ENCODE results near the gene PIP4K2C. TPM values are rescaled to one million over a fixed set of nuclear protein-coding genes. Genes with fewer than 3 reads are reported as not detected.

PIP4K2C gene
- total RNA-seq, 2 experiments from 2014 or later = 15.1 to 17.3 TPM

GRCh38 chr12:57610554-57611107, 19.6 kb downstream of the PIP4K2C start:
- peaks cover 20% of the 10 kb centered on the region for H3K4me1 ChIP-seq (ENCODE audit: insufficient read depth, low read length)

GRCh38 chr12:57611108-57611826, 20.3 kb downstream of the PIP4K2C start, which contains the start of gene ARHGEF25:
ARHGEF25 (plus strand) TSS chr12:57611435; CDS start chr12:57611895, 460 bp downstream.
- intact Hi-C loops (cut with DNase I, micrococcal nuclease) = no loop called here
- no peaks in the 10 kb centered on the region for H3K9me3 Mint-ChIP-seq
- H3K9me3 ChIP-seq (ENCODE audit: control insufficient read depth in 1 of 2, insufficient read depth in 1 of 2, low read length in 2 of 2) = peaks cover 0 to 3% of the 10 kb centered on the region in 2 experiments
- TF ChIP-seq CTCF (IDR thresholded peaks at IDR 0.05) = no peak
- no peak within 1 kb of the TSS for H3K27ac Mint-ChIP-seq
- H3K4me3 ChIP-seq (ENCODE audit: low read length) = peak within 1 kb of the TSS; percentile 56
- peaks cover 16% of the 10 kb centered on the region for H3K4me1 Mint-ChIP-seq (ENCODE audit: low read depth)
- H3K27me3 Mint-ChIP-seq = peaks cover 50% of the 10 kb centered on the region
- ChIA-PET CTCF (no interaction called here), POLR2A (interaction anchor here (0.9 to 1.2 kb wide), 2 partner anchors 11 to 20 kb away, joined by 3 to 7 read pairs; partner anchors contain the start of gene PIP4K2C)
- DNase-seq (peak in 7 of 14 experiments; percentile 23 to 71 (median 52)), ATAC-seq (ENCODE audit: poor library complexity) (peak; percentile 71)
- peaks cover 8% of the 10 kb centered on the region for H3K36me3 Mint-ChIP-seq (ENCODE audit: low read depth)
- H3K27ac ChIP-seq (ENCODE audit: low read depth in 1 of 2, low read length in 2 of 2) = no peak within 1 kb of the TSS
- H3K4me3 Mint-ChIP-seq = peak within 1 kb of the TSS; percentile 86
- peaks cover 14 to 32% of the 10 kb centered on the region in 2 experiments for H3K27me3 ChIP-seq (ENCODE audit: control insufficient read depth in 1 of 2, insufficient read depth in 2 of 2, low read length in 2 of 2)
- no peaks in the 10 kb centered on the region for H3K36me3 ChIP-seq (ENCODE audit: insufficient read depth, low read length)
- H3K4me1 ChIP-seq (ENCODE audit: insufficient read depth, low read length) = peaks cover 19% of the 10 kb centered on the region

More at GRCh38 chr12:57610554-57611107, 19.6 kb downstream of the PIP4K2C start:
- Histone ChIP-seq H3K36me3 (ENCODE audit: insufficient read depth, low read length) (no peaks in the 10 kb centered on the region), H3K27me3 (ENCODE audit: control insufficient read depth in 1 of 2, insufficient read depth in 2 of 2, low read length in 2 of 2) (peaks cover 12 to 29% of the 10 kb centered on the region in 2 experiments), H3K4me3 (ENCODE audit: low read length) (peak overlapping the region; percentile 56), H3K9me3 (ENCODE audit: control insufficient read depth in 1 of 2, insufficient read depth in 1 of 2, low read length in 2 of 2) (peaks cover 0 to 3% of the 10 kb centered on the region in 2 experiments), H3K27ac (ENCODE audit: low read depth in 1 of 2, low read length in 2 of 2) (no peak overlapping the region)
- TF ChIP-seq CTCF (IDR thresholded peaks at IDR 0.05) = no peak
- POLR2A ChIA-PET = interaction anchor here (0.5 to 1.2 kb wide), 4 partner anchors 10 to 927 kb away, joined by 3 to 7 read pairs (median 3); partner anchors contain the start of gene PIP4K2C
- intact Hi-C loops (cut with DNase I, micrococcal nuclease) = no loop called here
- DNase-seq (peak in 2 of 14 experiments; percentile 9 to 31), ATAC-seq (ENCODE audit: poor library complexity) (peak; percentile 32)
- H3K4me1 Mint-ChIP-seq (ENCODE audit: low read depth) = peaks cover 19% of the 10 kb centered on the region
- CTCF ChIA-PET = no interaction called here
- H3K27me3 Mint-ChIP-seq = peaks cover 44% of the 10 kb centered on the region
- H3K36me3 Mint-ChIP-seq (ENCODE audit: low read depth) = peaks cover 8% of the 10 kb centered on the region
- H3K9me3 Mint-ChIP-seq = no peaks in the 10 kb centered on the region
- H3K27ac Mint-ChIP-seq = no peak overlapping the region
- H3K4me3 Mint-ChIP-seq = peak overlapping the region; percentile 86

- intact Hi-C loops (cut with DNase I, micrococcal nuclease) = no loop called here
- peaks cover 58% of the 10 kb centered on the region for H3K27me3 Mint-ChIP-seq
- ChIA-PET POLR2A (interaction anchor here (0.9 to 1.2 kb wide), 3 partner anchors 12 to 21 kb away, joined by 3 to 7 read pairs (median 3); partner anchors contain the start of gene PIP4K2C), CTCF (interaction anchor here (1.6 kb wide), 1 partner anchor 29 kb away, joined by 4 read pairs; no protein-coding TSS in a partner anchor)
- Histone ChIP-seq H3K36me3 (ENCODE audit: insufficient read depth, low read length) (no peaks in the 10 kb centered on the region), H3K4me3 (ENCODE audit: low read length) (peak overlapping the region; percentile 56), H3K27ac (ENCODE audit: low read depth in 1 of 2, low read length in 2 of 2) (no peak overlapping the region), H3K4me1 (ENCODE audit: insufficient read depth, low read length) (peaks cover 19% of the 10 kb centered on the region), H3K27me3 (ENCODE audit: control insufficient read depth in 1 of 2, insufficient read depth in 2 of 2, low read length in 2 of 2) (peaks cover 16 to 32% of the 10 kb centered on the region in 2 experiments), H3K9me3 (ENCODE audit: control insufficient read depth in 1 of 2, insufficient read depth in 1 of 2, low read length in 2 of 2) (peaks cover 0 to 3% of the 10 kb centered on the region in 2 experiments)
- DNase-seq = no peak
- no peak overlapping the region for H3K27ac Mint-ChIP-seq
- peaks cover 16% of the 10 kb centered on the region for H3K4me1 Mint-ChIP-seq (ENCODE audit: low read depth)
- H3K36me3 Mint-ChIP-seq (ENCODE audit: low read depth) = peaks cover 8% of the 10 kb centered on the region
- peak overlapping the region; percentile 82 for H3K4me3 Mint-ChIP-seq
- TF ChIP-seq CTCF (IDR thresholded peaks at IDR 0.05) = no peak
- H3K9me3 Mint-ChIP-seq = no peaks in the 10 kb centered on the region
- no peak for ATAC-seq (ENCODE audit: poor library complexity)
These were observed 21.1 kb downstream of the PIP4K2C start for GRCh38 chr12:57611827-57612710.
